ENCODE measurements around the gene ASTN2. TPM values are rescaled to one million over a fixed set of nuclear protein-coding genes. Genes with fewer than 3 reads are reported as not detected.

ASTN2 gene
- total and polyA plus RNA-seq, 9 of the 15 experiments (the other 6 are each of a cell fraction or from before 2014, with no cell fraction given), result 0.56 to 3.5 (median 1.9) TPM

DNA sequence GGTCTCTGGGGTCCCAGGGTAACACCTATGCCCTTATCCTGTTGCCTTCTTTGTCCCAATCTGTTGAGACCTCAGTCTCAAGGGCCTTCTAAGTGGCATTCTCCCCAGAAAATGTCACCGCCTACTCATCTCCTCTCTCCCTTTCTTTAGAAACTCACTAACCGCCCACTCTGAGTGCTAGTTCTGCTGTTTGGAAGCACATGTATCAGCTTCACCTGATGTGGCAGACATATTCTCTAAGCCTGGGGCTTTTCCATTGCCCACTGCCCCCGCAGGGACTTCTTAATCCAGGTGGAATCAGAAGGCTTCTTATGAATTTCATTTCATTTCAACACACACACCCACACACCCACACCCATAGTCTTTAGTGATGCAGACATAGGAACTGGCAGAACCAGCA lies 165.1 kb downstream of the ASTN2 start:
- no peaks in the 10 kb centered on the region for H3K9me3 ChIP-seq (replicated peaks; ENCODE audit: control insufficient read depth, insufficient read depth, low read depth, low read length)
- intact Hi-C loops (cut with micrococcal nuclease), result no loop called here
- H3K4me3 ChIP-seq, result no peak overlapping the region
- ATAC-seq (no peak), DNase-seq (ENCODE audit: extremely low read depth in 1 of 4, low spot score in 3 of 4) (no peak), FAIRE-seq (no peak)
- H3K27me3 ChIP-seq (ENCODE audit: control insufficient read depth in 2 of 2, insufficient read depth in 2 of 2, low read length in 2 of 2), result no peaks in the 10 kb centered on the region
- no peak for TF ChIP-seq SETDB1 (IDR thresholded peaks at IDR 0.05; ENCODE audit: low read length)
- TF ChIP-seq ZNF140 (CRISPR knock-in tag; IDR thresholded peaks at IDR 0.05), result no peak
- TF ChIP-seq POLR2G (IDR thresholded peaks at IDR 0.05; ENCODE audit: low read depth, low read length), result no peak
- no peak for TF ChIP-seq ZNF165 (CRISPR knock-in tag; IDR thresholded peaks at IDR 0.05; ENCODE audit: borderline replicate concordance)
- TF ChIP-seq CREM (IDR thresholded peaks at IDR 0.05; ENCODE audit: low read depth), result no peak
- no peak for TF ChIP-seq HSF4 (CRISPR knock-in tag; IDR thresholded peaks at IDR 0.05; ENCODE audit: borderline replicate concordance)
- TF ChIP-seq, protein P1, sequence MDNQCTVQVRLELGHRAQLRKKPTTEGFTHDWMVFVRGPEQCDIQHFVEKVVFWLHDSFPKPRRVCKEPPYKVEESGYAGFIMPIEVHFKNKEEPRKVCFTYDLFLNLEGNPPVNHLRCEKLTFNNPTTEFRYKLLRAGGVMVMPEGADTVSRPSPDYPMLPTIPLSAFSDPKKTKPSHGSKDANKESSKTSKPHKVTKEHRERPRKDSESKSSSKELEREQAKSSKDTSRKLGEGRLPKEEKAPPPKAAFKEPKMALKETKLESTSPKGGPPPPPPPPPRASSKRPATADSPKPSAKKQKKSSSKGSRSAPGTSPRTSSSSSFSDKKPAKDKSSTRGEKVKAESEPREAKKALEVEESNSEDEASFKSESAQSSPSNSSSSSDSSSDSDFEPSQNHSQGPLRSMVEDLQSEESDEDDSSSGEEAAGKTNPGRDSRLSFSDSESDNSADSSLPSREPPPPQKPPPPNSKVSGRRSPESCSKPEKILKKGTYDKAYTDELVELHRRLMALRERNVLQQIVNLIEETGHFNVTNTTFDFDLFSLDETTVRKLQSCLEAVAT (IDR thresholded peaks at IDR 0.05), result no peak
- TF ChIP-seq NR4A1 (CRISPR knock-in tag; IDR thresholded peaks at IDR 0.05), result no peak
- TF ChIP-seq NR4A1 (tag; IDR thresholded peaks at IDR 0.05), result no peak
- TF ChIP-seq SIN3A (IDR thresholded peaks at IDR 0.05; ENCODE audit: borderline replicate concordance in 2 of 2, control insufficient read depth in 1 of 2, low read depth in 2 of 2, low read length in 2 of 2), result no peak
- TF ChIP-seq, protein P2, sequence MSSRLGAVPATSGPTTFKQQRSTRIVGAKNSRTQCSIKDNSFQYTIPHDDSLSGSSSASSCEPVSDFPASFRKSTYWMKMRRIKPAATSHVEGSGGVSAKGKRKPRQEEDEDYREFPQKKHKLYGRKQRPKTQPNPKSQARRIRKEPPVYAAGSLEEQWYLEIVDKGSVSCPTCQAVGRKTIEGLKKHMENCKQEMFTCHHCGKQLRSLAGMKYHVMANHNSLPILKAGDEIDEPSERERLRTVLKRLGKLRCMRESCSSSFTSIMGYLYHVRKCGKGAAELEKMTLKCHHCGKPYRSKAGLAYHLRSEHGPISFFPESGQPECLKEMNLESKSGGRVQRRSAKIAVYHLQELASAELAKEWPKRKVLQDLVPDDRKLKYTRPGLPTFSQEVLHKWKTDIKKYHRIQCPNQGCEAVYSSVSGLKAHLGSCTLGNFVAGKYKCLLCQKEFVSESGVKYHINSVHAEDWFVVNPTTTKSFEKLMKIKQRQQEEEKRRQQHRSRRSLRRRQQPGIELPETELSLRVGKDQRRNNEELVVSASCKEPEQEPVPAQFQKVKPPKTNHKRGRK (tag; IDR thresholded peaks at IDR 0.05), result no peak
- TF ChIP-seq ZNF79 (CRISPR knock-in tag; IDR thresholded peaks at IDR 0.05; ENCODE audit: low read depth), result no peak
- H3K36me3 ChIP-seq (ENCODE audit: control insufficient read depth, insufficient read depth, low read length), result no peaks in the 10 kb centered on the region
- no TSS peak for BruUV-seq (replicated peaks)
- H3K27ac ChIP-seq (ENCODE audit: extremely low read depth, low read depth, low read length), result no peak overlapping the region
- ChIA-PET POLR2A (no interaction called here), CTCF (ENCODE audit: low intra/inter-chr PET ratio) (no interaction called here)
- in situ Hi-C loops (cut with MboI), result no loop called here
- H3K4me2 ChIP-seq (ENCODE audit: insufficient read depth, low read length), result no peak overlapping the region
- H2AFZ ChIP-seq (ENCODE audit: low read depth, low read length), result no peak overlapping the region
- no peaks in the 10 kb centered on the region for H3K79me2 ChIP-seq (ENCODE audit: control insufficient read depth, insufficient read depth, low read length)
- H4K20me1 ChIP-seq (replicated peaks; ENCODE audit: control insufficient read depth, insufficient read depth, low read length), result no peaks in the 10 kb centered on the region
- no peak overlapping the region for H3K9ac ChIP-seq (ENCODE audit: insufficient read depth in 1 of 2, low read depth in 2 of 2, low read length in 2 of 2)
- H3K9me1 ChIP-seq (ENCODE audit: control insufficient read depth, insufficient read depth, low read length), result no peaks in the 10 kb centered on the region
- WGBS (ENCODE audit: insufficient coverage, low coverage, missing lambda C conversion rate), result 6% methylated on average over 3 of the region's 3 CpGs
- H3K4me1 ChIP-seq (replicated peaks in 1 of 2; ENCODE audit: control insufficient read depth in 2 of 2, insufficient read depth in 2 of 2, low read length in 2 of 2), result no peaks in the 10 kb centered on the region

Data from K562 (cell line).